Activated CD4-positive, alpha-beta T cell treated with anti-CD3 and anti-CD28 coated beads, Interleukin-2, amount 50 U/mL, for 24 hours (primary cell): ENCODE results near the gene CDC37L1.

Experiments used
- DNase-seq, 2 donors: peaks; one replicate each; pipeline ENCODE4 v3.0.0-alpha.2; 2020; ENCODE audit warnings: low read depth in 1 of 2, low spot score in 1 of 2

CDC37L1 gene

GRCh38 chr9:4713849-4714248 lies 34.5 kb downstream of the CDC37L1 start:
- DNase-seq, result no peak

- DNase-seq, result no peak
These were observed 35.1 kb downstream of the CDC37L1 start for GRCh38 chr9:4714266-4715016.

GRCh38 chr9:4716163-4716562 lies 36.8 kb downstream of the CDC37L1 start:
- no peak for DNase-seq

- DNase-seq, result no peak
These were observed 38.4 kb downstream of the CDC37L1 start for GRCh38 chr9:4717815-4718214.

- DNase-seq, result no peak
These were observed 39.5 kb downstream of the CDC37L1 start for GRCh38 chr9:4718911-4719310.

GRCh38 chr9:4721736-4722135 lies 42.4 kb downstream of the CDC37L1 start:
- DNase-seq, result no peak

- DNase-seq, result no peak
These were observed 46.5 kb downstream of the CDC37L1 start for GRCh38 chr9:4725706-4726442.

- no peak for DNase-seq
These were observed 48.2 kb downstream of the CDC37L1 start for GRCh38 chr9:4727593-4727992.

- DNase-seq, result no peak
These were observed 53.5 kb downstream of the CDC37L1 start for GRCh38 chr9:4732890-4733289.

GRCh38 chr9:4734150-4734549 lies 54.8 kb downstream of the CDC37L1 start:
- DNase-seq, result no peak

GRCh38 chr9:4738866-4739586 lies 59.7 kb downstream of the CDC37L1 start:
- DNase-seq, result no peak

- no peak for DNase-seq
These were observed 60.4 kb downstream of the CDC37L1 start for GRCh38 chr9:4739587-4740387.

- DNase-seq, result no peak
These were observed 60.9 kb downstream of the CDC37L1 start for GRCh38 chr9:4740388-4740637.

- peak; percentile 54 to 69 for DNase-seq
These were observed 61.4 kb downstream of the CDC37L1 start, which contains the start of gene AK3 for GRCh38 chr9:4740638-4741364. AK3 (minus strand) TSS chr9:4741202; CDS start chr9:4741087, 115 bp downstream.

GRCh38 chr9:4741365-4742089 lies 62.2 kb downstream of the CDC37L1 start:
- no peak for DNase-seq

- no peak for DNase-seq
These were observed 62.9 kb downstream of the CDC37L1 start for GRCh38 chr9:4742246-4742645.

- no peak for DNase-seq
These were observed 63.9 kb downstream of the CDC37L1 start for GRCh38 chr9:4743131-4743875.

GRCh38 chr9:4746278-4747030 lies 67.1 kb downstream of the CDC37L1 start:
- DNase-seq, result no peak

- DNase-seq, result no peak
These were observed 69.2 kb downstream of the CDC37L1 start for GRCh38 chr9:4748612-4749011.
